GM18505 (cell line): Measurements from ENCODE around the gene FLNC.

Experiments used
- ATAC-seq: cut with Tn5 transposase; IDR thresholded peaks from one replicate; pipeline ENCODE4 v1.9.1; 2021; ENCODE audit not compliant: unreplicated experiment
- POLR2A ChIP-seq: IDR thresholded peaks from 4 replicates; pipeline ENCODE4 v1.6.1; 2011; ENCODE audit warnings: borderline replicate concordance; ENCODE audit not compliant: insufficient read depth, insufficient read length; ENCODE audit errors: extremely low read depth

Gene FLNC

GRCh38 chr7:128893251-128894100, 63.3 kb downstream of the FLNC start:
- no peak for TF ChIP-seq POLR2A
- no peak for ATAC-seq

DNA sequence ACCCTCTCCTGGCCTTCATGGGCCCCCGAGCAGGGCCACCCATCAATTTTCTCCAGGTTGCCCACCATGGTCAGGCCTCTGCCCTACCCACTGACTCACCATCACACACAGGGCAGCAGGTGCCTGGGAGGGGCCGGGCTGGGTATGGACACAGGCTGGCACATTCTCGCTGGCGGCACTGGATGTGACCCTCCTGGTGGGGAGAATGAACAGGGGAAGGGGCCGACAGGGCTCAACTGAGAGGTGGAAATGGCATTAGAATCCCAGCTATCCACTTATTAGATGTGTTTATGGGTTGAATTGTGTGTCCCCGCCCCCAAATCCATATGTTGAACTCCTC, 63.9 kb downstream of the FLNC start:
- no peak for TF ChIP-seq POLR2A
- ATAC-seq, result no peak

- TF ChIP-seq POLR2A, result no peak
- ATAC-seq, result no peak
Measured at GRCh38 chr7:128895320-128895719, 65.1 kb downstream of the FLNC start.

DNA sequence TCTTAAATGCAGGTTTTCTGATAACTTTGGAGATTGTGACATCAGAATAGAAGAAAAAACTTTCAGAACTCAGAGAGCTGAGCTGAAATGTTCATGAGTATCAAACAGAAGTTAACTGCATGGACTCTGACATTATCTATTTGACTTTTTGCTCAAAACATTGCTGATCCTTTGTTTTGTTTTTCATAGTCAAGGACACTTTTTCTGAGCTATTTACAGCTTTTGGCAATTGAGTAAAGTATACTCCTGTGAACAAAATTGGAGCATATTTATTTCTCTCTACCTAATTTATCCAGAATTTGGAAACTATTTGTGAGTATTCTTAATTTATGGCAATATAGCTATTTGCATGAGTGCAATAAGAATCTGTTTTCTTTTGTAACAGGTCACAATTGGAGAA, 69.2 kb downstream of the FLNC start:
- TF ChIP-seq POLR2A, result no peak
- ATAC-seq, result no peak

DNA sequence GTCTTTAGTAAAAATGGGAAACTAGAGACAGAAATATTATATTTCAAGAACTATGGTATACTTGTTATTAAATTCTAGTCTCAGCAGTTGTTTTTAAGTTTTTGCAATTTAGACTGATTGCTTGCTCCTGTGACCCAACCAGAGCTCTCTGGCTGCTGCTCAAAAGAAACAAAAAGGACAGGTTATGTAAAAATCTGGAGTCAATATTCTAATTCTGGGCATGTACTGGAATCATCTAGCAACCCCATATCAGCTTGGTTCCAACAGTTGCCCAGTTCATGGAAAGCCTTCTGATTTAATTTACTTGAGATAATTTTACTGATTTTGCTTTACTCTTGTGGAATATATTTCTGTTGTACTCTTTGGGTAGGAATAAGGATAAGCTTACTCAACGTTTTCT, 70.0 kb downstream of the FLNC start:
- ATAC-seq, result no peak
- no peak for TF ChIP-seq POLR2A

DNA sequence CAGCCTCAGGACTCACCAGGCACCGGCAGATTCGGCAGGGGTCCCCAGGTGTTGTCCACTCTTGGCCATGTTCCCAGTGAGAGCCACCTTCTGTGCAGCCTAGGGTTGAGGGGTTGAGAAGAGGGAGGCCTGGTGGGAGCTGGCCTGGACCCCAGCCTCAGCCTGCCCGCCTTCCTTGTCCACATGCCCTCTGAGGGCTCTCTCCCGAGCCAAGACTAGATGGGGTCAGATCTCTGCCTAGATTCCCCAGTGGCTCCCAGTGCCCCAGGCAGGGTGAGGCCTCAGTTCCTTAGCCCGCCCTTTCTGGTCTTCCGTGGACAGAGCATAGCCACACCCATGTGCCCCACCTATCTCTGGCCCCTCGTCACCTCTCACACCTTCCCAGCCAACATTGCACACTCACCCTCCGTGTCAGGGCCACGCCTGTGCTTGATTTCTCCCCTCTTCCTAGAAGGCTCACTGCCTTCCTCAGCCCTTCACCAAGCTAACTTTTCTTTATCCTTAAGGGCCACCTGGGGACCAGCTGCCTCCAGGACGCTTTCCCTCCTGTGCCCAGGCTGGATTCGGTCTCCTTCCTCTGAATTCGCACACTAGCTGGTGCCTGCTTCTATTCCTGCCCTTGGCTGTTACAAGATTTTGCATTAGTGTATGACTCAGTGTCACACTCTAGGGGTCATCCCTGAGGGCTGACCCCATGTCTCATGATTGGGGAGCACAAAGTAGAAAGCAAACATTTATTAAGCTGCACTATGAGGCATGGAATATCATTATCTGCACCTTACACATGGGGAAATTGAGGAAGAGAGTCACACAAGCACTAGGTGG, 72.8 kb downstream of the FLNC start:
- no peak for ATAC-seq
- no peak for TF ChIP-seq POLR2A

GRCh38 chr7:128903621-128904361, 73.6 kb downstream of the FLNC start:
- TF ChIP-seq POLR2A, result no peak
- ATAC-seq, result no peak

- TF ChIP-seq POLR2A, result no peak
- no peak for ATAC-seq
Measured at GRCh38 chr7:128904381-128905197, 74.4 kb downstream of the FLNC start.

GRCh38 chr7:128906001-128906765, 76.0 kb downstream of the FLNC start:
- TF ChIP-seq POLR2A, result no peak
- ATAC-seq, result no peak

DNA sequence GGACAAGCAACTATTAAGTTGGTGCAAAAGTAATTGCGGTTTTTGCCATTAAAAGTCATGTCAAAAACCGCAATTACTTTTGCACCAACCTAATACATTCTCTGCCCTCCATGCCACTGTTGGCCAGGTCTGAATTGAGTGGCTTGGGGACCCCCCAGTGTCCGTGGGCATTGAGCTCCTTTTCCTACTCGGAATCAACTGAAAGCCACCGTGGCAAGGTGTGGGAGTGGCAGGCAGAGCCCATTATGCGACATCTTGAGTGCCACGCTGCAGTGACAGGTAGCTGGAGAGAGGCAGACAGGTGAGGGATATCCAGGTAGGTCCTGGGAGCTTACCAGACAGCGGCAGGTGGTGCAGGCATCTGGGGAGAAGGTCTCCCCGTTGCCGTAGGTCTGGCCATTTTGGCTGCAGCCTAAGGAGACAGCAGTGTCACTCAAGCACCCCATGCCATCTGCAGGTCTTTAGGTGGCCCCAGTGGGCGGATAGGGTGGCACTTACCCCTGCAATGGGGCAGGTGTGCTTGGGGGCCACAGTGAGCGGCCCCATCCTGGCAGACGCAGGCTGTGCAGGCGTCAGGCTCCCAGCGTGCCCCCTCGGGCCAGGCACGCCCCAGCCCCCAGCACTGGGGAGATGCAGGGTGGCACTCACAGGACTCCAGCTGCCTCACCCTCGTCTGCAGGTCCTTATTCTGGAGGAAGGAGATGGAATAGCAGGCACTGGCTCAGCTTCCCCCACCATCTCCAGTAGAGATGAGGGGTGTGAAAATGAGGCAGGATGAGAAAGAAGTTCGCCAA, 76.8 kb downstream of the FLNC start:
- no peak for ATAC-seq
- TF ChIP-seq POLR2A, result no peak
